ENCODE measurements around the gene ZDHHC6. TPM values are rescaled to one million over a fixed set of nuclear protein-coding genes. Genes with fewer than 3 reads are reported as not detected.

The ZDHHC6 gene
- total RNA-seq, 1 donor = 31.5 TPM

DNA sequence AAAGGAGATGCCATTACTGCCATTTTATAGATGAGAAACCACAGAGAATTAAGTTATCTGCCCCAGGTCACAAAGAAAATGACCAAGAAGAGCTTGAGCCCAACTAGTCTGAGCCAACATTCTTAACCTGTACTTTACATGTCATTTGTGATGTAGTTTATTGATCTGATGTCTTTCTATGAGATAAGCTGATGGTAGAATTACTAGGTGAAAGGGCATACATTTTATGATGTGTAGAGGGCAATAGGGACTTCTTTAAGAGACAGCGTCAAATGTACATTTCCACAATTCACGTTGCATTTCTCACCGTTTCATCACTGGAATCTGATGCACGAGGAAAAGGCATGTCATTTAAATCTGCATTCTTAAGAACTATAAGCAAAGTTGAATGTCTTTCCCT, 61.5 kb downstream of the ZDHHC6 start:
- no peak overlapping the region for H3K4me3 ChIP-seq (ENCODE audit: low read depth, low read length)
- TF ChIP-seq, protein P1, sequence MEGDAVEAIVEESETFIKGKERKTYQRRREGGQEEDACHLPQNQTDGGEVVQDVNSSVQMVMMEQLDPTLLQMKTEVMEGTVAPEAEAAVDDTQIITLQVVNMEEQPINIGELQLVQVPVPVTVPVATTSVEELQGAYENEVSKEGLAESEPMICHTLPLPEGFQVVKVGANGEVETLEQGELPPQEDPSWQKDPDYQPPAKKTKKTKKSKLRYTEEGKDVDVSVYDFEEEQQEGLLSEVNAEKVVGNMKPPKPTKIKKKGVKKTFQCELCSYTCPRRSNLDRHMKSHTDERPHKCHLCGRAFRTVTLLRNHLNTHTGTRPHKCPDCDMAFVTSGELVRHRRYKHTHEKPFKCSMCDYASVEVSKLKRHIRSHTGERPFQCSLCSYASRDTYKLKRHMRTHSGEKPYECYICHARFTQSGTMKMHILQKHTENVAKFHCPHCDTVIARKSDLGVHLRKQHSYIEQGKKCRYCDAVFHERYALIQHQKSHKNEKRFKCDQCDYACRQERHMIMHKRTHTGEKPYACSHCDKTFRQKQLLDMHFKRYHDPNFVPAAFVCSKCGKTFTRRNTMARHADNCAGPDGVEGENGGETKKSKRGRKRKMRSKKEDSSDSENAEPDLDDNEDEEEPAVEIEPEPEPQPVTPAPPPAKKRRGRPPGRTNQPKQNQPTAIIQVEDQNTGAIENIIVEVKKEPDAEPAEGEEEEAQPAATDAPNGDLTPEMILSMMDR (IDR thresholded peaks at IDR 0.05; ENCODE audit: insufficient read depth, low read depth, low read length) = no peak
- DNase-seq (ENCODE audit: low read depth) = no peak

DNA sequence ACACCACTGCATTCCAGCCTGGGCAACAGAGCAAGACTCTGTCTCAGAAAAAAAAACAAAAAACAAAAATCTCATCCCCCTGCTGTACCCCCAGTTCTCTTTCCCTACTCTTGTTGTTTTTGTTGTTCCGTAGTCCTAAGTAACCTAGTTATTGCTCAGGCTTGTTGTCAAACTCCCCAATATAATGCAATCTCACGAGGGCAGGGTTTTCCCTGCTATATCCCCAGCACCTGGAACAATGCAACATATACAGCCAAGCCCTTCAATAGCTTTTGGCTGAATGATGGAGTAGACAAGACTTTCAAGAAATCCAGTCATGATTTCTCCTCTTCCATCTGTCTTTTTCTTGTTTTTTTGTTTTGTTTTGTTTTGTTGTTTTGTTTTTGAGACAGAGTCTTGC, 62.6 kb downstream of the ZDHHC6 start:
- DNase-seq (ENCODE audit: low read depth) = no peak
- TF ChIP-seq, protein P1 (IDR thresholded peaks at IDR 0.05; ENCODE audit: insufficient read depth, low read depth, low read length) = no peak
- H3K4me3 ChIP-seq (ENCODE audit: low read depth, low read length) = no peak overlapping the region

DNA sequence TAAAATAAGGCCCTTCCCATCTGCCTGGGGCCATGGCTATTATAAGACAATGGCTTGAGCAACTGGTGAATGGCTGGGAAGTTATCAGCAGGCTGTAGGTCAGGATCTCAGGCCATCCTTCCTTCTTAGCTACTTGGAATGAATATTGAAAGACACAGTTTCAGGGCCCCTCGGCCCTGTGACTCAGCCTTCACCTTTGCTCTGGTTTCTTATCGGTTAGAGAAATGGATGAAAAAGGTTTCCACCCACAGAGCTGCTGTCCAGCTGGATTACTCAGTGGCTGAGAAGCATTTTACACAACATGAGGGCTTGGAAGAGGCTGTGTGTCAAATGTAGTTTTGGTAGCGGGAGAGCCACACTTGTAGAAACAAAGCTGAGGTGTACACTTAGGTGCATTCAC, 63.4 kb downstream of the ZDHHC6 start:
- H3K4me3 ChIP-seq (ENCODE audit: low read depth, low read length) = no peak overlapping the region
- TF ChIP-seq, protein P1 (IDR thresholded peaks at IDR 0.05; ENCODE audit: insufficient read depth, low read depth, low read length) = no peak
- peak; percentile 83 for DNase-seq (ENCODE audit: low read depth)

DNA sequence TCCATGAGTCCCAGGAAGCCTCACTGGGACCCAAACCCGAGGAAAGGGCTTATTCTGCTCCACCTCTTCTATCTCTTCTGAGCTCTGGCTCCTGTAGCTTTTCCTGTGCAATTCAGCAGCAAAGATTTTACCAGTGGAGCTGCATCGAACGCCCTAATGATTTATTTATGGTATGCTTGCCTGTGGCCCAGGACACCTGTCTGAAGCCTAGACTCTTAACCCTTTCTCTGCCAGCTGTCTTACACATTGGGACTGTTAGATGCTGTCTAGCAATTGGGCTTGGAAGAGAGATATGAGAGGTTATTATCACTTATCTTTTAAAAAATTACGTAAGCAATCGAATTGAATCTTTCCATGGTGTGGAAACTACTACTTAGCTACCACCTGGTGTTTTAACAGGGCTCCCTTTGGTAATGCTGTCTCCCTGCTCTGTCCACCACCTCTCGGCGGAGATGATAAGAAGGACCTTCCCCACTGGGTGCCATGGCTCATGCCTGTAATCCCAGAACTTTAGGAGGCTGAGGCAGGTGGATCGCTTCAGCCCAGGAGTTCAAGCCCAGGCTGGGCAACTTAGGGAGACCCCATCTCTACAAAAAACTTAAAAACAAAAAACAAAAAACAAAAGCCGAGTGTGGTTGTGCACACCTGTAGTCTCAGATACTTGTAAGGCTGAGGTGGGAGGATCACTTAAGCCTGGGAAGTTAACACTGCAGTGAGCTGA, 64.0 kb downstream of the ZDHHC6 start:
- H3K4me3 ChIP-seq (ENCODE audit: low read depth, low read length) = no peak overlapping the region
- DNase-seq (ENCODE audit: low read depth) = no peak
- TF ChIP-seq, protein P1 (IDR thresholded peaks at IDR 0.05; ENCODE audit: insufficient read depth, low read depth, low read length) = no peak

Other genes with a start within 250 kb of the ZDHHC6 start
- not detected in 2 replicates for gene TECTB, start 163.5 kb downstream of the ZDHHC6 start, total RNA-seq
- 3.5 and 8.6 TPM in 2 replicates for gene ACSL5, start 72.8 kb downstream of the ZDHHC6 start, total RNA-seq
- gene VTI1A, start 301 bp upstream of the ZDHHC6 start, total RNA-seq = 31.6 and 37.1 TPM in 2 replicates